PFSK-1 (cell line): ENCODE data around the gene ASCC1.

Experiments used
- FOXP2 ChIP-seq: optimal IDR thresholded peaks from 2 replicates; pipeline ENCODE3; 2011; ENCODE audit warnings: borderline replicate concordance, control low read depth, inconsistent platforms; ENCODE audit not compliant: insufficient read depth; ENCODE audit errors: extremely low read length, extremely low read depth
- POLR2AphosphoS5 ChIP-seq: IDR thresholded peaks from 2 replicates; pipeline ENCODE4 v1.6.1; 2012; ENCODE audit warnings: low read depth, mild to moderate bottlenecking, control low read depth, low read length, moderate library complexity
- REST ChIP-seq, 2 experiments: IDR thresholded peaks; 2 replicates each; pipeline versions ENCODE4 v1.6.1 to v1.8.0; 2011 to 2012; ENCODE audit warnings: low read depth in 2 of 2, low read length in 2 of 2, control low read depth in 1 of 2, inconsistent platforms in 1 of 2, mild to moderate bottlenecking in 1 of 2, moderate library complexity in 1 of 2; ENCODE audit not compliant: insufficient read depth in 1 of 2
- SIN3A ChIP-seq: IDR thresholded peaks from 2 replicates; pipeline ENCODE4 v1.6.1; 2012; ENCODE audit warnings: mild to moderate bottlenecking, low read length, moderate library complexity, borderline replicate concordance; ENCODE audit not compliant: insufficient read depth
- TAF1 ChIP-seq: IDR thresholded peaks from 2 replicates; pipeline ENCODE4 v1.6.1; 2012; ENCODE audit warnings: low read length, control low read depth, borderline replicate concordance; ENCODE audit not compliant: insufficient read depth

ASCC1 gene

GRCh38 chr10:72053690-72054089 is 162.4 kb downstream of the ASCC1 start:
- TF ChIP-seq SIN3A (no peak), REST (IDR thresholded peaks at IDR 0.05; ENCODE audit: insufficient read depth in 1 of 2, low read depth in 2 of 2, low read length in 2 of 2) (no peak), TAF1 (no peak), POLR2AphosphoS5 (no peak)

- no peak for TF ChIP-seq SIN3A
- TF ChIP-seq REST (IDR thresholded peaks at IDR 0.05; ENCODE audit: insufficient read depth in 1 of 2, low read depth in 2 of 2, low read length in 2 of 2) = no peak
- TF ChIP-seq FOXP2 = no peak
- no peak for TF ChIP-seq TAF1
- no peak for TF ChIP-seq POLR2AphosphoS5
Measured at GRCh38 chr10:72050873-72051272, 165.2 kb downstream of the ASCC1 start.

GRCh38 chr10:72049969-72050781 is 165.9 kb downstream of the ASCC1 start:
- no peak for TF ChIP-seq REST (IDR thresholded peaks at IDR 0.05; ENCODE audit: insufficient read depth in 1 of 2, low read depth in 2 of 2, low read length in 2 of 2)
- TF ChIP-seq SIN3A = no peak
- TF ChIP-seq POLR2AphosphoS5 = no peak
- TF ChIP-seq FOXP2 = no peak
- no peak for TF ChIP-seq TAF1

GRCh38 chr10:72049472-72049871 is 166.6 kb downstream of the ASCC1 start:
- no peak for TF ChIP-seq POLR2AphosphoS5
- TF ChIP-seq TAF1 = no peak
- no peak for TF ChIP-seq FOXP2
- no peak for TF ChIP-seq REST (IDR thresholded peaks at IDR 0.05; ENCODE audit: insufficient read depth in 1 of 2, low read depth in 2 of 2, low read length in 2 of 2)
- TF ChIP-seq SIN3A = no peak
